Right kidney (tissue), 1 donor: ENCODE results near the gene C1R.
A peak's percentile ranks its signal among the peaks of the same experiment; 100 is the strongest.

Source experiments
- DNase-seq: peaks from one replicate; pipeline ENCODE4 v3.0.0-alpha.2; 2016

Gene C1R

GRCh38 chr12:7101047-7101693 lies 8.9 kb upstream of the C1R start:
- DNase-seq = no peak

GRCh38 chr12:7100239-7100638 lies 8.0 kb upstream of the C1R start:
- no peak for DNase-seq

GRCh38 chr12:7099290-7099996 lies 7.2 kb upstream of the C1R start:
- no peak for DNase-seq

GRCh38 chr12:7096979-7097378 lies 4.7 kb upstream of the C1R start:
- peak; percentile 39 for DNase-seq

- DNase-seq = no peak
Measured at GRCh38 chr12:7096006-7096932, 4.0 kb upstream of the C1R start.

- DNase-seq = no peak
Measured at GRCh38 chr12:7093892-7094291, 1.6 kb upstream of the C1R start.

- no peak for DNase-seq
Measured at GRCh38 chr12:7093486-7093885, 1.2 kb upstream of the C1R start.

GRCh38 chr12:7092986-7093460 lies 778 bp upstream of the C1R start:
- no peak for DNase-seq

- no peak for DNase-seq
Measured at GRCh38 chr12:7091660-7092228, 501 bp downstream of the C1R start.

- no peak for DNase-seq
Measured at GRCh38 chr12:7091171-7091570, 1.1 kb downstream of the C1R start.

- no peak for DNase-seq
Measured at GRCh38 chr12:7090222-7090998, 1.8 kb downstream of the C1R start.

GRCh38 chr12:7089196-7089871 lies 2.9 kb downstream of the C1R start:
- no peak for DNase-seq

GRCh38 chr12:7083125-7083524 lies 9.1 kb downstream of the C1R start:
- no peak for DNase-seq

- no peak for DNase-seq
Measured at GRCh38 chr12:7081037-7081436, 11.2 kb downstream of the C1R start.

GRCh38 chr12:7079826-7080125 lies 12.5 kb downstream of the C1R start:
- no peak for DNase-seq

GRCh38 chr12:7078163-7078562 lies 14.1 kb downstream of the C1R start:
- DNase-seq = no peak

- no peak for DNase-seq
Measured at GRCh38 chr12:7076493-7076892, 15.8 kb downstream of the C1R start.

- DNase-seq = no peak
Measured at GRCh38 chr12:7075939-7076338, 16.3 kb downstream of the C1R start.

- no peak for DNase-seq
Measured at GRCh38 chr12:7075518-7075917, 16.7 kb downstream of the C1R start.

GRCh38 chr12:7073946-7074345 lies 18.3 kb downstream of the C1R start:
- no peak for DNase-seq

- DNase-seq = no peak
Measured at GRCh38 chr12:7072554-7072953, 19.7 kb downstream of the C1R start.

- no peak for DNase-seq
Measured at GRCh38 chr12:7072035-7072434, 20.2 kb downstream of the C1R start.
